GM11168 (cell line): ENCODE measurements around the gene MAPK10.
"Not testable (repeated sequence)": the region's sequence is repeated elsewhere in the genome, so short reads cannot be mapped to it uniquely, and the experiment has no call there.

Experiments
- in situ Hi-C: fragments of 300-500 bp; cut with MboI; formaldehyde crosslinking; loops from one replicate; pipeline ENCODE4 v1.12.0; 2022; ENCODE audit warnings: low sequenced_read_pairs; ENCODE audit not compliant: unreplicated experiment

MAPK10 gene

GRCh38 chr4:86118711-86119110 is 241.1 kb downstream of the MAPK10 start:
- in situ Hi-C loops: no loop called here

- in situ Hi-C loops: no loop called here
These were observed 242.0 kb downstream of the MAPK10 start for GRCh38 chr4:86117705-86118302.

DNA sequence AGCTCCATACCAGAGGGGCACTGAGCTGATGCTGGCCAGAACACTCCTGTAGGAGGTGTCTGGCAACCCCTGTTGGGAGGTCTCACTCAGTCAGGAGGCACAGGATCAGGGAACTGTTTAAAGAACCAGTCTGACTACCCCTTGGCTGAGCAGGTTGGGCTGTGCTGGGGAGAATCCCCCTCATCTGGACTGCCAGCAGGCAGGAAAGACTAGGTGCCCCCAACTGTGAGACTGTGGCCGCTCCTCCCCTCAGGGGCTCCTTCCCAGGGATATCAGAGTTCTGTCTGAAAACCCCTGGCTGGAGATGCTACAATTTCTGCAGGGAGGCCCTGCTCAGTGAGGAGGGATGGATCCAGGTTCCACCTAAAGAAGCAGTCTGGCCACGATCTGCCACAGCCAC is 245.3 kb downstream of the MAPK10 start:
- in situ Hi-C loops: no loop called here

- in situ Hi-C loops: no loop called here
These were observed 251.0 kb downstream of the MAPK10 start for GRCh38 chr4:86108834-86109233.

- in situ Hi-C loops: no loop called here
These were observed 251.7 kb downstream of the MAPK10 start for GRCh38 chr4:86108137-86108536.

DNA sequence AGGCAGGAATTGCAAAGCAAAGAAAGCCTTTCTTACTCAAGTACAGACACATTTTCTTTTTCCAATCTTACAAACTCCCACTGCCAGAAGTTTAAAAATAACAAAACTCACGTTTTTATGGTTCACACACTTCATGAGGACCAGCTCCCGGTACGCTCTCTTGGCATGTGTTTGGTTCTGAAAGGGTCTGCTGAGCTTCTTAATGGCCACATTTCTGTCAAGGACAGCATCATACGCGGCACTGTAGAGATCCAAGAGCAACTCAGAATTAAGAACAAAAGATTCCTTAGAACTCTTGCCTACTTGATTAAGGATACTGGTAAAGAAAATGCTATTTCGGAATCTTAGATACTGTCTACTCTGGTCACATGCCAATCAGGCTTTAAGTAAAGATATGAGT is 252.7 kb downstream of the MAPK10 start:
- in situ Hi-C loops: no loop called here

DNA sequence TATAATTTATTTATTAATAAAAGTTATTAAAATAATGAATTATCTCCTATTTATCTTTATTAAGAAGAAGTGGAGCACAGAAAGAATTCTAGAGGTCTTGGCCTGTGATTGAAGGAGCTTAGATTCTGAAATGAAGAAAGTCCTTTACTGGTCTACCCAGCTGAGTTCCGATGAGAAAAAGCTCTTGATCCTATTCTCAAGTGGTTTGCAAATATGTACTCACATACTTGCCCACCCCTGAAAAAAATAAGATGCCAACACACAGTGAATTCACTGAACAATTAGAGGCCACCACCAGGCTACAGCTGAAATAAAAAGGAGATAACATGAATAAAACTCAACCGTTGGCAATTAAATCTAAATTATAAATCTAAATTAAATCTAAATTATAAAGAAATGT is 253.4 kb downstream of the MAPK10 start:
- in situ Hi-C loops: no loop called here

- in situ Hi-C loops: no loop called here
These were observed 258.0 kb downstream of the MAPK10 start for GRCh38 chr4:86101841-86102240.

- in situ Hi-C loops: no loop called here
These were observed 258.4 kb downstream of the MAPK10 start for GRCh38 chr4:86101410-86101809.

DNA sequence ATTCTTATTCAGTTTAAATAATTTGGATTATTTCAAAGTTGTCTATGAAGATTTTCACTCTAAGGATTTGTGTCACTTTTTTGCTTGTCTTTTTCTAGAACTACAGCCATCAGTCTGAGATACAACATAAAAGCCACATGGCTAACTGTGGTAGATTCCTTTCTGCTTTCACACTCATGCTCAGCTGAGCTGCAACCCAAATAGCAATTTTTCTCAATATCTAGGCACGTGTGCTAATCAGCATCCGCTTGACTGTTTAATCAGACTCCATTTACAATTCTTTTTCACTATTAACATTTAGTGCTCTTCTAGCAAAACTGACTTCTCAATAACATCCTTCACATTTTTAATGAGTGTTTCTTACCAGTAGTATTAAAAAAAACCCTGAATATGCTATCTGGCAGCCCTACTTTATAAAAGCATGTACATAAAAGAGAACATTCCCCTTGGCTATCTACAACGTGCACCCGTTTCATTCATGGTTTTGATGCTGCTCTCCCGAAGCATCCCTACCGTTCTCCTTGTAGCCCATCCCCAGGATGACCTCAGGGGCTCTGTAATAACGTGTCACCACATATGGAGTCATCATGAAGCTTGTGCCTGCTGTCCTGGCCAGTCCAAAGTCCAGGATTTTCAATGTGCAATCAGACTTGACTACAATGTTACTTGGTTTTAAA is 259.2 kb downstream of the MAPK10 start:
- in situ Hi-C loops: no loop called here

DNA sequence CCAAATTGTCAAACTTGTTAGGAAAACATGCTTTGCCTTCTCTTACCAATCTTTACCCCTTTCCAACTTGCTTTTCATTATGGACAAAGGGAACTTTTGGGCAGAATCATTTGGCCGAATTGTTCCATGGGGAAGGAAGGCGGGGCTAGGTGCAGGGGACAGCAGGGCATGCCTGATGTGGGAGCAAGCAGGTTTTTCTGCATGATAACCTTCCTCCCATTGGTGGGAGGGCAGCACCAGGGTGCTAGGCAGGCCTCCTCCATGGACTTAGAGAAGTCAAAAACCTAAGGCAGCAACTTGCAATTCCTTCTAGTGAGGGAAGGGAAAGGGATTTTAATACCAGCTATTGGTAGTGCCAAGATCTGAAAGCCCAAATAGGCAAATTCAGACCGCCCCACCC is 260.5 kb downstream of the MAPK10 start:
- in situ Hi-C loops: no loop called here

DNA sequence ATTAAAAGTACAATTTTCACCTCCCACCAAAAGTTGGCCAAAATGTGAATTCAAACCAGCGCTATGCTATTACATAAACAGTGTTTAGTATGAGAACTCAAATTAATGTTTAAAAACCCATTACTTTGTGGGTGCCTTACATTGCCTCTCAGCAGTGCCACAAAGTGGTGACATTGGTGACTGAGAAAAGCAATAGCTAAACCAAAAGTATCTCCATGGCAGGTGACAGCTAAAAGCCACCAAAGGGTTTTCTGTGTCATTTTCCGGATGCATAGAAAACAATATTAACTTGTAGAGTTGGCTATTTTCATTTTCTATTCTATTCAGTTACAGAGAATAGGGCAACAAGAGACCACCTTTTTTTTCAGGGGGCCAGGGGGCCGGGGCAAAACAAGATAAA is 261.2 kb downstream of the MAPK10 start:
- in situ Hi-C loops: no loop called here

GRCh38 chr4:86096373-86096772 is 263.5 kb downstream of the MAPK10 start:
- in situ Hi-C loops: no loop called here

- in situ Hi-C loops: no loop called here
These were observed 267.2 kb downstream of the MAPK10 start for GRCh38 chr4:86092684-86093083.

GRCh38 chr4:86091201-86091600 is 268.7 kb downstream of the MAPK10 start:
- in situ Hi-C loops: no loop called here

GRCh38 chr4:86089781-86090323 is 270.0 kb downstream of the MAPK10 start:
- in situ Hi-C loops: no loop called here

GRCh38 chr4:86089053-86089452 is 270.8 kb downstream of the MAPK10 start:
- in situ Hi-C loops: no loop called here

GRCh38 chr4:86075796-86076195 is 284.1 kb downstream of the MAPK10 start:
- in situ Hi-C loops: not testable (repeated sequence)

GRCh38 chr4:86060341-86060740 is 299.5 kb downstream of the MAPK10 start:
- in situ Hi-C loops: no loop called here

DNA sequence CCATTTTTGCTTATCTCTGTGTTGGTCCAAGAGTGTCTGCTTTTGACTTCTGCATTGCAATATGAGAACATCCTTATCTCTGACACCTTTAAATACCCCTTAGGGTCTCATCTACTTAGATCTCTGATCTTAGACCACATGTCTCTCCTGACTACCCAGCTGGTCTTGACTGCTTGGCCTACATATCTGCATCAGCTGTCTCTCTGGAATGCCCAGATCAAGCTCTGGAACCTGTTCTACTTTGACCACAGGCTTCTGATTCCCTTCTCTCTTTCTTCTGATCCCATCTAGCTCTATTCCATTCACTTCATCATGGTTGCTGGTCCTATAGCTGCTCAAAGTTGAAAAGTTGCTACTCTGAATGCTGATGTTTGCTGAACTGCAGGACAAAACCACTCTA is 301.2 kb downstream of the MAPK10 start:
- in situ Hi-C loops: no loop called here

DNA sequence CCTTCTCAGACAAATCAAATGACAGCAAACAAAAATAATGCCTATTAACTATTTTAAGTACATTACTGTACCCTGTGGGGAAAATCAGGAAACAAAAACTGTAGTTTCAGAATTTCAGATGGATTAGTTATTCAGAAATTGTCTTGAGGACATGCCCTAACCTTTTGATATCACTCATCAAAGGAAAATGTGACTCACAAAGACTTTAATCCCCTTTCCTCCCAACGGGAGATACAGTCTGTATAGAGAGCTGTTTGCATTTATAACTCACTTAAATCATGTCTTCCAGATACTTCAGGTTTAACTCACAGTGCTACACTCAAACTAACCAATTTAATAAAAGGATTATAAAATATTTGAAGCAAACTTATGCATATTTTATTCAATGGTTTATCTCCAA is 304.0 kb downstream of the MAPK10 start:
- in situ Hi-C loops: no loop called here
